ENCODE data around the gene UBE2U. TPM values are rescaled to one million over a fixed set of nuclear protein-coding genes. Genes with fewer than 3 reads are reported as not detected.

The UBE2U gene
- total RNA-seq, 1 donor from 2014 or later: not detected

GRCh38 chr1:64163431-64163830, 40.0 kb upstream of the UBE2U start:
- no peak for DNase-seq (ENCODE audit: low spot score in 2 of 2, unreplicated experiment in 2 of 2)
- H3K27me3 Mint-ChIP-seq (ENCODE audit: low read depth): no peaks in the 10 kb centered on the region
- peaks cover 31% of the 10 kb centered on the region for H3K4me1 Mint-ChIP-seq
- H3K27ac Mint-ChIP-seq: peak overlapping the region; percentile 49
- TF ChIP-seq CTCF (IDR thresholded peaks at IDR 0.05; ENCODE audit: unreplicated experiment): no peak
- peaks cover 11% of the 10 kb centered on the region for H3K9me3 Mint-ChIP-seq
- H3K36me3 Mint-ChIP-seq: peaks cover 35% of the 10 kb centered on the region
- no peak overlapping the region for H3K4me3 Mint-ChIP-seq

GRCh38 chr1:64163970-64164369, 39.5 kb upstream of the UBE2U start:
- peaks cover 15% of the 10 kb centered on the region for H3K9me3 Mint-ChIP-seq
- no peak for TF ChIP-seq CTCF (IDR thresholded peaks at IDR 0.05; ENCODE audit: unreplicated experiment)
- H3K36me3 Mint-ChIP-seq: peaks cover 39% of the 10 kb centered on the region
- peak overlapping the region; percentile 49 for H3K27ac Mint-ChIP-seq
- no peak overlapping the region for H3K4me3 Mint-ChIP-seq
- H3K4me1 Mint-ChIP-seq: peaks cover 29% of the 10 kb centered on the region
- no peak for DNase-seq (ENCODE audit: low spot score in 2 of 2, unreplicated experiment in 2 of 2)
- no peaks in the 10 kb centered on the region for H3K27me3 Mint-ChIP-seq (ENCODE audit: low read depth)

DNA sequence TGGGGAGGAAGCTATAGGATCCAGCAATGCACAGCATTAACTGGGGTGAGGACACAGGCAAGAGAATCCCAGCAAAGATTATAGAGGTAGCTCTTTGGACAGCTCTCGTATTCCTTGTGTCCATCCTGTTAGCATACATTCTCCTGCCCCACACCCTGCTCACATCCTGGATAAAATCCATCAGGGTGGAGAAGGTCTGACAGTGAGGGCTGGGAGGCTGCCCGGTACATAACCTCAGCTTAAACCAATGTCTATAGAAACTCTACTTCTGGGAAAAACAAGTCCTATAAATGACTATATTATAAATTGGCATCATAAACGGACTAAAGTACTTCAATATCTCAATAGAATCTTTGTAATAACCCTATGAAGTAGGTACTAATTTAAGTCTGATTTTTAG, 36.8 kb upstream of the UBE2U start:
- DNase-seq (ENCODE audit: low spot score in 2 of 2, unreplicated experiment in 2 of 2): no peak
- TF ChIP-seq CTCF (IDR thresholded peaks at IDR 0.05; ENCODE audit: unreplicated experiment): no peak
- Mint-ChIP-seq H3K27me3 (ENCODE audit: low read depth) (no peaks in the 10 kb centered on the region), H3K36me3 (peaks cover 52% of the 10 kb centered on the region), H3K4me1 (peaks cover 30% of the 10 kb centered on the region), H3K9me3 (peaks cover 27% of the 10 kb centered on the region), H3K27ac (no peak overlapping the region), H3K4me3 (no peak overlapping the region)

GRCh38 chr1:64167176-64167575, 36.2 kb upstream of the UBE2U start:
- Mint-ChIP-seq H3K36me3 (peaks cover 52% of the 10 kb centered on the region), H3K27me3 (ENCODE audit: low read depth) (no peaks in the 10 kb centered on the region), H3K4me3 (no peak overlapping the region), H3K9me3 (peaks cover 27% of the 10 kb centered on the region), H3K27ac (no peak overlapping the region), H3K4me1 (peaks cover 32% of the 10 kb centered on the region)
- no peak for DNase-seq (ENCODE audit: low spot score in 2 of 2, unreplicated experiment in 2 of 2)
- TF ChIP-seq CTCF (IDR thresholded peaks at IDR 0.05; ENCODE audit: unreplicated experiment): no peak

DNA sequence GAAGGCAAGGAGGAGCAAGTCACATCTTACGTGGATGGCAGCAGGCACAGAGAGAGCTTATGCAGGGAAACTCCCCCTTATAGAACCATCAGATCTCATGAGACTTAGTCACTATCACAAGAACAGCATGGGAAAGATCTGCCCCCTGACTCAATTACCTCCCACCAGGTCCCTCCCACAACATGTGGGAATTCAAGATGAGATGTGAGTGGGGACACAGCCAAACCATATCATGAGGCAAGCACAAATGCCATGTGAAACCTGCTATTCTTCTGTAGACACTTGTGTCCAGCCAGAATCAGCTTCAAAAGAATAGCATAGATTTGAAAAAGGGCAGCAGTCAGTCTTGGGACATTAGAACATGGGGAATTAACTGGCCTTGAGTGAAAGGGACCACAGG, 32.2 kb upstream of the UBE2U start:
- DNase-seq (ENCODE audit: low spot score in 2 of 2, unreplicated experiment in 2 of 2): no peak
- Mint-ChIP-seq H3K4me3 (no peak overlapping the region), H3K27ac (peak overlapping the region; percentile 85), H3K4me1 (peaks cover 48% of the 10 kb centered on the region), H3K36me3 (peaks cover 51% of the 10 kb centered on the region), H3K27me3 (ENCODE audit: low read depth) (no peaks in the 10 kb centered on the region), H3K9me3 (peaks cover 23% of the 10 kb centered on the region)
- TF ChIP-seq CTCF (IDR thresholded peaks at IDR 0.05; ENCODE audit: unreplicated experiment): no peak

GRCh38 chr1:64171797-64172281, 31.6 kb upstream of the UBE2U start:
- Mint-ChIP-seq H3K27me3 (ENCODE audit: low read depth) (no peaks in the 10 kb centered on the region), H3K9me3 (peaks cover 21% of the 10 kb centered on the region), H3K36me3 (peaks cover 53% of the 10 kb centered on the region), H3K4me1 (peaks cover 48% of the 10 kb centered on the region), H3K27ac (peak overlapping the region; percentile 85), H3K4me3 (no peak overlapping the region)
- TF ChIP-seq CTCF (IDR thresholded peaks at IDR 0.05; ENCODE audit: unreplicated experiment): no peak
- DNase-seq (ENCODE audit: low spot score in 2 of 2, unreplicated experiment in 2 of 2): no peak
